Activated CD8-positive, alpha-beta memory T cell treated with anti-CD3 and anti-CD28 coated beads for 36 hours (primary cell): Measurements from ENCODE around the gene PLD3. TPM values are rescaled to one million over a fixed set of nuclear protein-coding genes. Genes with fewer than 3 reads are reported as not detected.
"Not testable (repeated sequence)": the region's sequence is repeated elsewhere in the genome, so short reads cannot be mapped to it uniquely, and the experiment has no call there.

ENCODE experiments used
- CTCF ChIA-PET: fragments of 350-600 bp; sonication (Branson Sonifier 250); formaldehyde crosslinking; loops from one replicate; lab custom pipeline; 2021; ENCODE audit warnings: antibody characterized with exemption; lab: Charles Lee
- POLR2A ChIA-PET: fragments of 350-600 bp; sonication (Branson Sonifier 250); formaldehyde crosslinking; loops from one replicate; lab custom pipeline; 2021; ENCODE audit warnings: antibody characterized with exemption; lab: Charles Lee
- total RNA-seq, 2 experiments: library from RNA; stranded (reverse); gene quantifications; one replicate each; pipeline ENCODE4 v1.2.3, GENCODE V29; 2021

PLD3 gene
- total RNA-seq, 2 experiments from 2014 or later, result 48.0 to 50.4 TPM

DNA sequence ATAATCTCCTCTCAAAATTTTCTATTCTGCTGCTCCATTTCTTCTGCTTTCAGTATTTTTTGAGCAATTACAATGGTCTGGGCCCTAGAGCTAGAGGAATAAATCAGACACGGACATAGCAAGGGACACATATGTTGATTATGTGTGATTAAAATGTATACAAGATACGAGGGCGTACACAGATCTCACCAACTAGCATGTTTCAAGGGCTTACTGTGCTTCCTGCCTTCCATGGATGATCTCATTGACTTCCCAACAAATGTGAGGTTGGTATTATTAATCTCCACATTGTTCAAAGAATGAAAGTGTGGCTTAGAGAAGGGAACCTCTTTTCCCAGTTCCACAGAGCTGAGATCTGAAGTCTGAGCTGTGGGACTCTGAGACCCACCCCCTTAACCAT, 9.1 kb downstream of the PLD3 start:
- ChIA-PET POLR2A (no interaction called here), CTCF (no interaction called here)

DNA sequence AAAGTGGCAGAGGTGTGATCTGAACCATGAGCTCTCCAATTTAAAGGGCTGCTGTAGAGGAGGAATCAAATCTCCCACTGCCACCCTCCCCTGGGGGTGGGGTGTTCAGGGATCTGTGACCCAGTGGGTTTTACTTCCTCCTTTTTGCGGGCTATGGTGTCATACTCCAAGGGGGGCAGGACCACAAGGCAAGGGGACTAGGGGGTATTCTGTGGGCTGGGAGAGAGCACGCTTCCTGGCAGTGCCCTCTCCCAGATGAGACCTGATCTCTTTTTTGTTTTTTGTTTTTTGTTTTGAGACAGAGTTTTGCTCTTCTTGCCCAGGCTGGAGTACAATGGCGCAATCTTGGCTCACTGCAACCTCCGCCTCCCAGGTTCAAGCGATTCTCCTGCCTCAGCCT, 10.3 kb downstream of the PLD3 start:
- CTCF ChIA-PET, result interaction anchor here (1.2 kb wide), 1 partner anchor 10 kb away, joined by 3 read pairs; the partner anchor contains the start of genes C19orf47 and PLD3
- POLR2A ChIA-PET, result no interaction called here

DNA sequence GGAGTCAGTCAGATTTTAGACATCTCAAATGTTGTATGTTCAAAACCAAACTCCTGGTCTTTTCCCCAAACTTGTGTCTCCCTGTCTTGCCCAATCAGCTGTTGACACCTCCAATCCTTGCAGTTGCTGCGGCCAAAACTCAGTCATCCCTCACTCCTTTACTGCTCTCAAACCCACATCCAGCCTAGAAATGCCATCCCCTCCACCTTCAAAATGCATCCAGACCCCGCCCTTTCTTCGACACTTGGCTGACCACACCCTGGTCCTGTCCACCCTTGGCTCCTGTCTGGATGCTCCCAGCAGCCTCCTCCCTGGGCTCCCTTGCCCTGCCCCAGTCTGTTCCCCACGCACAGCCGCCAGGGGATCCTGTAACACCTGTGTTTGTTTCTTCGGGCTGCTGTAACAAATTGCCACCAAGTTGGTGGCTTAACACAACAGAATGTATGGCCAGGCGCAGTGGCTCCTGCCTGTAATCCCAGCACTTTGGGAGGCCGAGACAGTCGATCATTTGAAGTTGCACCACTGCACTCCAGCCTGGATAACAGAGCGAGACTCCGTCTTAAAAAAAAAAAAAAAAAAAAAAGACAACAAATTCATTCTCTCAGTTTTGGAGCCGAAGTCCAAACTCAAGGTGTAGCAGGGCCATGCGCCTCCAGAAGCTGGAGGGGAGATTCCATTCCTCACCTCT, 11.7 kb downstream of the PLD3 start:
- CTCF ChIA-PET, result no interaction called here
- POLR2A ChIA-PET, result no interaction called here

DNA sequence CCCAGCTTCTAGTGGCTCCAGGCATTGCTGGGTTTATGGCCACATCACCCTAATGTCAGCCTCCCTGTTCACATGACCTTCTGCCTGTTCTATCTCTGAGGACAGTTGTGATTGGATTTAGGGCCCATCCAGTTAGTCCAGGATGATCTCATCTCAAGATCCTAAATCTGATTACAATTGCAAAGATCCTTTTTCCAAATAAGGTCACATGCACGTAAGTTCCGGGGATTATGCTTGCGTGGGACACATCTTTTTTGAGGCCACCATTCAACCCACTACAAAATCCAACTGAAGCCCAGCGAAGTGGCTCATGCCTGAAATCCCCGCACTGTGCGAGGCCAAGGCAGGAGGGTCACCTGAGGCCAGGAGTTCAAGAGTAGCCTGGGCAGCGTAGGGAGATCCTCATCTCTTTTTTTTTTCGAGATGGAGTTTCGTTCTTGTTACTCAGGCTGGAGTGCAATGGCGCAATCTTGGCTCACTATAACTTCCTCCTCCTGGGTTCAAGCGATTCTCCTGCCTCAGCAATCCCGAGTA, 12.3 kb downstream of the PLD3 start:
- POLR2A ChIA-PET, result no interaction called here
- CTCF ChIA-PET, result no interaction called here

DNA sequence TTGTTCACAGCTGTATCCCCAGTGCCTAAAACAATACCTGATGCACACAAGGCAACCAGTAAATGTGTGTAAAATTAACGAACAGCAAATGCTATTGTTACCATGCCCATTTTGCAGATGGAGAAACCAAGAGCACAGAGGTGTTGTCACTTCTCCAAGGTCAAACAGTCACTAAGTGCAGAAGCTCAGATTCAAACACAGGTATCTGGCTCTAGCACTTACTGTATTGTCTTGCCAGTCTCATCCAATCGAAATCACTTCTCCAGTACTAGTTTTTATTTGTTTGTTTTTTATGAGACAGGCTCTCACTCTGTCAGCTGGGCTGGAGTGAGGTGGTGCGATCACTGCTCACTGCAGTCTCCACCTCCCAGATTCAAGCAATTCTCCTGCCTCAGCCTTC, 13.7 kb downstream of the PLD3 start:
- POLR2A ChIA-PET, result no interaction called here
- CTCF ChIA-PET, result no interaction called here

DNA sequence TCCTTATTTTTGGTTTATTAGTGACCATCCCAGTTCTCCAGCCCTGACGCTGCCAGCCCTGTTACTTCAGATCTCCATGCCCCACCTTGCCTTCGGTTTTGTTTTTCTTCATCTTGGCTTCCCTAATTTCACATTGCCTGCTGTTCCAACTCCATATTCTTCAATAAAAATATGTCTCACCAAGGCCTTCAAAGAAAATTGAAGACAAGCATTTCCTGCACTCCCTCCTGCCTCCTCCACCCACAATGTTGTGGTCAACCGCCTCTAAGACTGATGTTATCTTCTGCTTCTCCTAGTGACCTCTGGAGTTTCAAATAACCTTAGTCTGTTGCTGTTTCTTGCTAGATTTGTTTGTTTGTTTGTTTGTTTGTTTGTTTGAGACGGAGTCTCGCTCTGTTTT, 14.6 kb downstream of the PLD3 start:
- ChIA-PET POLR2A (no interaction called here), CTCF (no interaction called here)

DNA sequence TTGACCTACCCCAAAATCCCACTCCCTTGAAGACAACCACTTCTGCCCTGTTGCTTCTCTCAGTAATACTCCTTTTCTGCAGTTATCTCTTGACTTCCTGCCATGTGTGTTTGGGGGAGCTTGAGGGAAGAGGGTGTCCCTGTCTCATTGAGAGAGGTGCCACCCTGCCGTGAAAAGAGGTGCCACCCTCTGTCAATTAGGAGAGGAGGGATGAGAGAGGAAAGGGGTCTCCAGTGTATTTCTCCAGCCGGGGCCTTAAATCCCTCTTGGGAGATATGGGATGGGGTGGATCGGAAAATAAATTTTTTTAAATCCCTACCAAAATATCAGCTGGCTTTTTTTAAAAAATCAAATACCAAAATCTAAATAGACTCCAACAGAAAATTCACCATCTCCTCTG, 16.5 kb downstream of the PLD3 start:
- POLR2A ChIA-PET, result interaction anchor here (0.6 kb wide), 1 partner anchor 74 kb away, joined by 3 read pairs; no protein-coding TSS in a partner anchor
- CTCF ChIA-PET, result interaction anchor here (1.4 kb wide), 1 partner anchor 56 kb away, joined by 5 read pairs; no protein-coding TSS in a partner anchor

DNA sequence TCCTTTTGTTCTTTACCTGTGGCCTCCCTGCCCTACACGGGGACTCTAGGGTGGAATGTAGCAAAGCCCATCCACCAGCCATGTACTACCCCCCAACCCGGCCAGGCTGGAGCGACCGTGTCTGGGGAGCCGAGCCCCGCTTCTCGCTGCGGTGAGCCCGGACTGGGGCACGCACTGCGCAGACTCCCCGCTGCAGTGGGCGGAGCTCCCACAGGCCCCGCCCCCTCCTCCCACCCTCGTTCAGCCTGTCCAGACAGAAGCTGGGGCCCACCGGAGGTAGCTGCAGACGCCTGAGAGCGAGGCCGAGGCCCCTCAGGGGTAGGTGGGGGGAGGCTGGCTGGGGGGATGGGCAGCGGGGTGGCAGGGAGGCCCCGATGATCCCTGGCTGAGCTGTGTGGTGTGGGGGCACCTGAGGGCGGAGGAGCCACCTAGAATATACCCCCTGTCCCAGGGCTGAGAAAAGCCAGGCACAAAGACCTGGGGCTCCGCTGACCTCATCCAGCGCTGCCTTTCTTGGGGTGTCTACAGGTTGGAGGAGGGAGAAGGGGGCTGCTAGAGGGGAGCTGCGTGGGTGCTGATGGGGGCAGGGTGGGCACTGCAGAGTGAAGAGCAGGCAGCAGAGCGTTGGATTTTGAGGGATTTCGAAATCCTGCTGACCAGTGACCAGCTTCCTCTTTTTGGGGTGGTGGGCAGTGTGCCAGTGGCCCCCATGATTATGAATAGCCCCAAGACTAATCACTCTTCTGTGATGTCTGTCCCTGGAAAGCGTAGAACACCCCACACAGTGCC, 17.3 kb downstream of the PLD3 start:
- CTCF ChIA-PET, result interaction anchor here (0.9 to 1.4 kb wide), 2 partner anchors 55 to 60 kb away, joined by 3 to 5 read pairs; no protein-coding TSS in a partner anchor
- POLR2A ChIA-PET, result interaction anchor here (1.0 kb wide), 1 partner anchor 213 kb away, joined by 3 read pairs; no protein-coding TSS in a partner anchor

DNA sequence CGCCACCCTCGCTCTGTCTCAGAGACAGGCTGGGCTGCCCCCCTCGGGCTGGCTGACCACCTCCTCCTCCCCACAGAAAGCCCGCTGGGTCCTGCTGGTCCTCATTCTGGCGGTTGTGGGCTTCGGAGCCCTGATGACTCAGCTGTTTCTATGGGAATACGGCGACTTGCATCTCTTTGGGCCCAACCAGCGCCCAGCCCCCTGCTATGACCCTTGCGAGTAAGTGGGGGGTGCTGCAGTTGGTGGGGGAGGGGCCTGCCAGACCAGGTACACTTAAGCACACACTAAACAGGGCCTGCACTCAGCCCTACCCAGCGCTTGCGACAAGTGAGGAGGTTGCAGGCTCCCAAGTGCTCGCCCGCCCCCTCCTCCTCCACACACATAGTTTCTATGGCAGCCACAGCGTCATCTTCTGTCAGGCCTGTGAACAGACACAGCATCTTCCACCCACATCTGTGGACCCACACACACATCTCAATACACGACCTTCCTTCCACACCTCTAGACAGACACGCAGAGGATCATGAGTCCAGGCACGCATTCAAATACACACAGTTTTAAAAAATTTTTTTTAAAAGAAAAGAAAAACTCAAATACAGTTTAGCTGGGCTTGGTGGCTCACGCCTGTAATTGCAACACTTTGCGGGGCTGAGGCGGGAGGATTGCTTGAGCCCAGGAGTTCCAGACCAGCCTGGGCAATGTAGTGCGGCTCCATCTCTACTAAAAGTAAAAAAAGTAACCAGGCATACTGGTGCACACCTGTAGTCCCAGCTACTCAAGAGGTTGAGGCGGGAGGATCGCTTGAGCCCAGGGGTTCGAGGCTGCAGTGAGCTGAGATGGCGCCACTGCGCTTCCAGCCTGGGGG, 18.4 kb downstream of the PLD3 start:
- CTCF ChIA-PET, result interaction anchor here (0.6 to 1.4 kb wide), 2 partner anchors 54 to 990 kb away, joined by 3 to 5 read pairs; no protein-coding TSS in a partner anchor

DNA sequence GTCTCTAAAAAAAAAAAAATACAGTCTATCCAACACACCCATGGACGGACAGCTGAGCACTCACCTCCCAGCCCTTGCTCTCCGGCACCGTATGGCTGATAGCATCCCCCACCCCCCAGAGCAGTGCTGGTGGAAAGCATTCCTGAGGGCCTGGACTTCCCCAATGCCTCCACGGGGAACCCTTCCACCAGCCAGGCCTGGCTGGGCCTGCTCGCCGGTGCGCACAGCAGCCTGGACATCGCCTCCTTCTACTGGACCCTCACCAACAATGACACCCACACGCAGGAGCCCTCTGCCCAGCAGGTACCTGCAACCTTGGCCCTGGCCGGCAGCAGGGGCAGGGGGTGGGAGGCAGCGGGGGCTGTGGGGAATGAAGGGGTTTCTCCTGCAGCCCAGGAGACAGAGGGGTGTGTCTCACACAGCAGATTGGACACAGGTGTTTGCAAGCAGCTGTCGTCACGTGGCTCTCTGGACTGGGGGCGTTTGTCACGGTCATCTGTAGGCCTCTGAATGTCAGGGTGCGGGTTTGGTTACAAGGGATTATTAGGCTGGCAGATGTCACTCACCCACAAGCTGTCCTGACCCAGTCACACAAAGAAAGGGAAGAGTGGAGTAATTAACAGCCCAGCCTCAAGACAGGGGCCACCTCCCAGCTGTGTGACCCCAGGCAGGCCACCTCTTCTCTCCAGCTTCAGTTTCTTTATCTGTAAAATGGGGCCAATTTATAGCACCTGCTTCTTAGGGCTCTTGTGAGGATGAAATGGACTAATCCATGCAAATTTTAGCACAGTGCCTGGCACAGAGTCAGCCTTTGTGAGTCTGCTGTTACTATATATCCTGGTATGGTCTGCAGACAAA, 19.3 kb downstream of the PLD3 start:
- ChIA-PET CTCF (interaction anchor here (0.6 kb wide), 1 partner anchor 989 kb away, joined by 3 read pairs; no protein-coding TSS in a partner anchor), POLR2A (no interaction called here)

More for the DNA sequence above, 18.4 kb downstream of the PLD3 start:
- POLR2A ChIA-PET, result interaction anchor here (1.0 kb wide), 1 partner anchor 212 kb away, joined by 3 read pairs; no protein-coding TSS in a partner anchor

DNA sequence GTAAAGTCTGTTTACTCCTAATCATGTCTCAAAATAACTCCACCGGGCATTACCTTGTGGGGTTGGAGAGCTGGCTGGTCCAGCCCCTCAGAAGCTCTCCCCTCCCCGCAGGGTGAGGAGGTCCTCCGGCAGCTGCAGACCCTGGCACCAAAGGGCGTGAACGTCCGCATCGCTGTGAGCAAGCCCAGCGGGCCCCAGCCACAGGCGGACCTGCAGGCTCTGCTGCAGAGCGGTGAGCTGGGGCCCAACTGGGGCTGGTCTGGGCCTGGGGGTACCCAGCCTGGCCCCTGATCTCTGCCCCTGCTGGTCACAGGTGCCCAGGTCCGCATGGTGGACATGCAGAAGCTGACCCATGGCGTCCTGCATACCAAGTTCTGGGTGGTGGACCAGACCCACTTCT, 21.3 kb downstream of the PLD3 start:
- CTCF ChIA-PET, result no interaction called here

DNA sequence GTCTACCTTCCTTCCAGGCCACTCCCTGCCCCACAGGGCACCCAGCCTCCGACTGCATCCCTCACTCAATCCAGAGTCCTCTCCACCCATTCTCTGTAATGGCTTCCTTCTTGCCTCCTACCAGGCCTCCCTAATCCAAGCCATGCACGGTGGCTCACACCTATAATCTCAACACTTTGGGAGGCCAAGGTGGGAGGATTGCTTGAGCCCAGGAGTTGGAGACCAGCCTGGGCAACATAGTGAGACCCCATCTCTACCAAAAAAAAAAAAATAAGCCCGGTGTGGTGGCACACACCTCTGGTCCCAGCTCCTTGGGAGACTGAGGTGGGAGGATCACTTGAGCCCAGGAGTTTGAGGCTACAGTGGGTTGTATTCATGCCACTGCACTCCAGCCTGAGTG, 21.8 kb downstream of the PLD3 start:
- CTCF ChIA-PET, result not testable (repeated sequence)

More for the DNA sequence above, 21.3 kb downstream of the PLD3 start:
- POLR2A ChIA-PET, result no interaction called here

DNA sequence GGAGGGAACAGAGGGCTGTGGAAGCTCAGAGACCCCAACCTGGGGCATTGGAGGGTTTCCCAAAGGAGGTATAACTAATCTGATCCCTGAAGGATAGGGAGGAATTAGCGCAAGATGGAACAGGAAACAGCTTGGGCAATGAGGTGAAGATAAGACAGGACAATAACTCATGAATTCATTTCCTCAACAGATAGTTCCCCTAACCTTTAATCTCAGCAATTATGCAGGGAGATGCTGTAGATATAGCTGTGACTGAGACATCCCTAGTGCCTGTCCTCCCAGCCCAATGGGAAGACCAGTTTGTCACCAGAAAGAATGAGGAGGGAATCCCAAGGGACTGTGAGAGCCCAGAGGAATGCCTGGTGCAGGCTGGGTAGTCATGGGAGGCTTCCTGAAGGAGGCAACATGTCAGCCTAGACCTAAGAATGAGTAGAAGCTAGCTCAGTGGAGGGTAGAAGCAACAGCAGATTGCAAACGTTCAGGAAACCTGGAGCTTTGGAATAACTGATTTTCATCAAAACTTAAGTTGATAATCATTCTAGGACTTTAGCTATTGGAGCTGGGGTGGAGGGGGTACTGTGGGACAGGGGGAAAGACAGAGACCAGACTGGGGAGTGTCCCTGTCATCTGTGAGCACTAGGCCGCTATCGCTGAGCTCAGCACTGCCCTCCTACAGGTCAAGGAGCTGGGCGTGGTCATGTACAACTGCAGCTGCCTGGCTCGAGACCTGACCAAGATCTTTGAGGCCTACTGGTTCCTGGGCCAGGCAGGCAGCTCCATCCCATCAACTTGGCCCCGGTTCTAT, 22.7 kb downstream of the PLD3 start:
- ChIA-PET CTCF (interaction anchor here (0.6 kb wide), 1 partner anchor 69 kb away, joined by 4 read pairs; no protein-coding TSS in a partner anchor), POLR2A (interaction anchor here (0.6 kb wide), 1 partner anchor 39 kb away, joined by 5 read pairs; no protein-coding TSS in a partner anchor)

More for the DNA sequence above, 21.8 kb downstream of the PLD3 start:
- POLR2A ChIA-PET, result not testable (repeated sequence)

DNA sequence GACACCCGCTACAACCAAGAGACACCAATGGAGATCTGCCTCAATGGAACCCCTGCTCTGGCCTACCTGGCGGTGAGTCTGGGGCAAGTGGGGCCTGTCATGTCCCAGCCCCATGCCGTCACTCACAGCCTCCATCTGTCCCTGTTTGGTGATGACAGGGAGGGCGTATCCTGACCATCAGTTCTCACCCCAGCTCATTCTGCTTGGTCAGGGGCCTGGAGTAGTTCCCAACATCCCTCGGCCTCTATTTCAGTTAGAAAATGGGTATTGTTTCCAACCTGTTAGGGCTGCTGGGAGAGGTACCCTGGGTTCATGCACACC, 23.3 kb downstream of the PLD3 start:
- CTCF ChIA-PET, result interaction anchor here (0.6 kb wide), 1 partner anchor 69 kb away, joined by 4 read pairs; no protein-coding TSS in a partner anchor

DNA sequence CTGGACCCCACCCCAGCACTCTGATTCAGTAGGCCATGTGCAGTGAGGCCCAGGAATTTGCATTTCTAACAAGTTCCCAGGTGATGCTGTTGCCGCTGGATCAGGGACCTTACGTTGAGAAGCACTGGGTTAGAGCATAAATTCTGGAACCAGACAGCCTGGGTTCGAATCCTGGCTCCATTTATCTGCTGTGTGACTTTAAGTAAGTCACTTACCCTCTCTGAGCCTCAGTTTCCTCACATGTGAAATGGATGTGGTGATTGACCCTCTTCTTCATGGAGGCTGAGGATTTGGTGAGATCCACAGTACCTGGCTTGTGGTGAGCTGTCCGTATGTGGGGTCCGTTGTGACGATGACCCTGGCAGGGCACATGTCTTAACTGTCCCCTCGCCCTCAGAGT, 25.6 kb downstream of the PLD3 start:
- POLR2A ChIA-PET, result no interaction called here
- CTCF ChIA-PET, result no interaction called here

More for the DNA sequence above, 23.3 kb downstream of the PLD3 start:
- POLR2A ChIA-PET, result no interaction called here

DNA sequence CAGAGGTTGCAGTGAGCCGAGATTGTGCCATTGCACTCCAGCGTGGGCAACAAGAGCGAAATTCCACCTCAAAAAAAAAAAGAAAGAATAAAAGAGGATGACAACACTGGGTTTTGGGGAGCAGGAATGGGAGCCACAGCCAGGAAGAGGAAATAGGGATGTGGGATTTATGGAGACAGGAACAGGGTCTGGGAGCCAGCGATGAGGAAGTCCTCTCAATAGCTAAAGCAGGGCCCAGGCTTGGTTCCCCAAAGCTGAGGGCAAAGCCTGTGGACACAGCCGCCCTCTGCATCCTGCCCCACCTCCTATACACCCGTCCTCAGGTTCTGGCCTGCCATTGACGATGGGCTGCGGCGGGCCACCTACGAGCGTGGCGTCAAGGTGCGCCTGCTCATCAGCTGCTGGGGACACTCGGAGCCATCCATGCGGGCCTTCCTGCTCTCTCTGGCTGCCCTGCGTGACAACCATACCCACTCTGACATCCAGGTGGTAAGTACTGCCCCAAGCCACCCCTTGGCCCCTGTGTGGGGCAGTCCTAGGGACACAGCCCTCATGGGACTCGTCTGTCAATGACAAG, 27.9 kb downstream of the PLD3 start:
- CTCF ChIA-PET, result no interaction called here
- POLR2A ChIA-PET, result no interaction called here

DNA sequence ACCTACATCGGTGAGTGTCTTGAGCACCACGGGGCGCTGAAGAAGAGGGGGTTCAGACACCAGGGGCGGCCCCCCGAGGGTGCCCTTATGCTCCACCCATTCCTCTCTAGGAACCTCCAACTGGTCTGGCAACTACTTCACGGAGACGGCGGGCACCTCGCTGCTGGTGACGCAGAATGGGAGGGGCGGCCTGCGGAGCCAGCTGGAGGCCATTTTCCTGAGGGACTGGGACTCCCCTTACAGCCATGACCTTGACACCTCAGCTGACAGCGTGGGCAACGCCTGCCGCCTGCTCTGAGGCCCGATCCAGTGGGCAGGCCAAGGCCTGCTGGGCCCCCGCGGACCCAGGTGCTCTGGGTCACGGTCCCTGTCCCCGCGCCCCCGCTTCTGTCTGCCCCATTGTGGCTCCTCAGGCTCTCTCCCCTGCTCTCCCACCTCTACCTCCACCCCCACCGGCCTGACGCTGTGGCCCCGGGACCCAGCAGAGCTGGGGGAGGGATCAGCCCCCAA, 29.4 kb downstream of the PLD3 start:
- ChIA-PET CTCF (no interaction called here), POLR2A (no interaction called here)
